HCT116 (cell line): ENCODE results near the gene GRM8. TPM values are rescaled to one million over a fixed set of nuclear protein-coding genes. Genes with fewer than 3 reads are reported as not detected.

Experiments used
- ATAC-seq: fragments of 200-7000 bp; cut with Tn5 transposase; 2 replicates; pipeline ENCODE4 v1.9.1; 2020; ENCODE audit warnings: mild to moderate bottlenecking, moderate library complexity
- BruUV-seq: library from RNA; stranded (reverse); fragments of 400-500 nt; replicated peaks from 2 replicates; lab custom pipeline; 2021; lab: Mats Ljungman, UMichigan
- CTCF ChIA-PET: fragments of 300-600 bp; sonication (Branson Sonifier 250); formaldehyde crosslinking; loops from one replicate; lab custom pipeline; 2021; ENCODE audit warnings: antibody characterized with exemption; lab: Charles Lee
- POLR2A ChIA-PET: fragments of 300-600, 350-600 bp; sonication (Branson Sonifier 250); formaldehyde crosslinking; loops from one replicate; lab custom pipeline; 2021; ENCODE audit warnings: antibody characterized with exemption; lab: Charles Lee
- RAD21 ChIA-PET, 2 experiments: fragments of 300-600 bp; sonication (Branson Sonifier 250); formaldehyde crosslinking; loops; one replicate each; lab custom pipeline; 2023; ENCODE audit warnings: low total read pairs in 2 of 2; ENCODE audit not compliant: uncharacterized antibody in 2 of 2, unreplicated experiment in 2 of 2, low non-redundant PET in 1 of 2; lab: Charles Lee
- DNase-seq: peaks from one replicate; pipeline ENCODE4 v3.0.0-alpha.2; 2010; ENCODE audit warnings: low read depth, low spot score
- H2AFZ ChIP-seq: fragments of 200-600 bp; shearing (Covaris generic), sonication (generic); 2 replicates; pipeline ENCODE4 v1.6.1; 2017; ENCODE audit warnings: low read depth, mixed run types, mixed read lengths, antibody characterized with exemption, low read length; ENCODE audit not compliant: poor library complexity, severe bottlenecking
- H3K27ac ChIP-seq: 2 replicates; pipeline ENCODE4 v1.5.1; 2012; ENCODE audit warnings: low read depth, low read length
- H3K27me3 ChIP-seq: fragments of 200-600 bp; sonication (generic); 2 replicates; pipeline ENCODE4 v1.6.1; 2016; ENCODE audit warnings: mixed run types, low read length, mixed read lengths; ENCODE audit not compliant: insufficient read depth
- H3K36me3 ChIP-seq, 2 experiments: fragments of 200-500 bp in 1 of 2; fragments of 200-600 bp in 1 of 2; sonication (Bioruptor generic) in 1 of 2; sonication (generic) in 1 of 2; 2 replicates each; pipeline versions ENCODE4 v1.5.1 to v1.6.1; 2014 to 2016; ENCODE audit warnings: low read length in 2 of 2, inconsistent platforms in 1 of 2, mixed read lengths in 1 of 2, mixed run types in 1 of 2; ENCODE audit not compliant: insufficient read depth in 2 of 2, control insufficient read depth in 1 of 2
- H3K4me1 ChIP-seq, 2 experiments: fragments of 200-600 bp in 1 of 2; sonication (generic) in 1 of 2; 2 replicates each; pipeline versions ENCODE4 v1.5.1 to v1.6.1; 2012 to 2017; ENCODE audit warnings: low read length in 2 of 2, inconsistent platforms in 1 of 2, mild to moderate bottlenecking in 1 of 2, mixed read lengths in 1 of 2, mixed run types in 1 of 2, moderate library complexity in 1 of 2; ENCODE audit not compliant: insufficient read depth in 2 of 2, control insufficient read depth in 1 of 2
- H3K4me2 ChIP-seq: fragments of 200-600 bp; sonication (generic); 2 replicates; pipeline ENCODE4 v1.6.1; 2017; ENCODE audit warnings: mixed run types, low read length, mixed read lengths
- H3K4me3 ChIP-seq, 2 experiments: fragments of 200-600 bp in 1 of 2; sonication (generic) in 1 of 2; replicated peaks in 1 of 2; 2 replicates each; pipeline ENCODE4 v1.5.1; 2011 to 2016; ENCODE audit warnings: low read length in 2 of 2, control low read depth in 1 of 2, low read depth in 1 of 2, mild to moderate bottlenecking in 1 of 2, mixed read lengths in 1 of 2, mixed run types in 1 of 2
- H3K79me2 ChIP-seq: fragments of 200-600 bp; sonication (generic); 2 replicates; pipeline ENCODE4 v1.6.1; 2017; ENCODE audit warnings: mild to moderate bottlenecking, mixed run types, low read length, moderate library complexity, mixed read lengths; ENCODE audit not compliant: insufficient read depth
- H3K9ac ChIP-seq: fragments of 200-600 bp; sonication (generic); 2 replicates; pipeline ENCODE4 v1.6.1; 2016; ENCODE audit warnings: low read length, mixed read lengths
- H3K9me2 ChIP-seq: fragments of 200-600 bp; sonication (generic), shearing (Covaris generic); 2 replicates; pipeline ENCODE4 v1.6.1; 2017; ENCODE audit warnings: mixed run types, mild to moderate bottlenecking, moderate library complexity; ENCODE audit not compliant: insufficient read depth
- H3K9me3 ChIP-seq, 2 experiments: fragments of 200-500 bp in 1 of 2; fragments of 200-600 bp in 1 of 2; sonication (Bioruptor generic) in 1 of 2; sonication (generic) in 1 of 2; 2 replicates each; pipeline ENCODE4 v1.6.1; 2014 to 2017; ENCODE audit warnings: low read length in 2 of 2, mixed read lengths in 2 of 2, inconsistent platforms in 1 of 2, low read depth in 1 of 2, mild to moderate bottlenecking in 1 of 2, mixed run types in 1 of 2, moderate library complexity in 1 of 2; ENCODE audit not compliant: control insufficient read depth in 1 of 2, insufficient read depth in 1 of 2
- H4K20me1 ChIP-seq: fragments of 200-600 bp; sonication (generic), shearing (Covaris generic); 2 replicates; pipeline ENCODE4 v1.6.1; 2017; ENCODE audit warnings: mixed run types, mild to moderate bottlenecking, moderate library complexity; ENCODE audit not compliant: insufficient read depth
- CBX3 ChIP-seq: IDR thresholded peaks from 2 replicates; pipeline ENCODE4 v1.6.1; 2012; ENCODE audit warnings: low read depth
- EGR1 ChIP-seq: IDR thresholded peaks from 2 replicates; pipeline ENCODE4 v1.6.1; 2012; ENCODE audit warnings: low read depth
- EZH2 ChIP-seq: fragments of 200-600 bp; sonication (generic); IDR thresholded peaks from 2 replicates; pipeline ENCODE4 v1.6.1; 2017; ENCODE audit warnings: antibody characterized with exemption, mixed run types
- FOSL1 ChIP-seq: IDR thresholded peaks from 2 replicates; pipeline ENCODE4 v1.6.1; 2012; ENCODE audit warnings: low read depth
- POLR2A ChIP-seq: IDR thresholded peaks from 2 replicates; pipeline ENCODE4 v1.7.0; 2011; ENCODE audit warnings: borderline replicate concordance; ENCODE audit not compliant: insufficient read depth, insufficient read length; ENCODE audit errors: extremely low read depth
- POLR2AphosphoS5 ChIP-seq: IDR thresholded peaks from 2 replicates; pipeline ENCODE4 v1.6.1; 2011; ENCODE audit warnings: mild to moderate bottlenecking, low read depth, low read length, moderate library complexity
- ZBTB33 ChIP-seq: IDR thresholded peaks from 2 replicates; pipeline ENCODE4 v1.6.1; 2011; ENCODE audit warnings: mild to moderate bottlenecking, low read length, moderate library complexity; ENCODE audit not compliant: insufficient replicate concordance; ENCODE audit errors: extremely low read depth
- ZNF274 ChIP-seq: fragments of 200-500 bp; sonication (Bioruptor generic); IDR thresholded peaks from 2 replicates; pipeline ENCODE4 v1.6.1; 2014; ENCODE audit warnings: mild to moderate bottlenecking, low read depth, low read length, inconsistent platforms
- intact Hi-C: fragments of 100-400 bp; cut with micrococcal nuclease; formaldehyde crosslinking; loops from 2 replicates; pipeline ENCODE4 v1.10.0; 2022
- total RNA-seq: library from RNA; stranded (reverse); gene quantifications from one replicate; pipeline ENCODE4 v1.2.1, GENCODE V29; 2021; ENCODE audit not compliant: unreplicated experiment
- TF ChIP-seq, protein P1 (sequence below): IDR thresholded peaks from 2 replicates; pipeline ENCODE4 v1.6.1; 2012

Gene GRM8
- total RNA-seq, 1 experiment from 2014 or later: 0.05 TPM

GRCh38 chr7:126727930-126728391 is 524.8 kb downstream of the GRM8 start:
- DNase-seq (no peak), ATAC-seq (peak; percentile 71)
- no peaks in the 10 kb centered on the region for H3K9me3 ChIP-seq
- no peak overlapping the region for H3K27ac ChIP-seq
- no peak overlapping the region for H3K4me3 ChIP-seq
- H3K36me3 ChIP-seq: no peaks in the 10 kb centered on the region
- no peaks in the 10 kb centered on the region for H4K20me1 ChIP-seq
- intact Hi-C loops: no loop called here
- no peaks in the 10 kb centered on the region for H3K27me3 ChIP-seq
- no peaks in the 10 kb centered on the region for H3K79me2 ChIP-seq
- POLR2A ChIA-PET: interaction anchor here (1.0 kb wide), 1 partner anchor 27 kb away, joined by 4 read pairs; no protein-coding TSS in a partner anchor
- H2AFZ ChIP-seq: peak overlapping the region; percentile 81
- H3K4me2 ChIP-seq: peak overlapping the region; percentile 28; the same call in 1 of the 2 replicates
- no peak overlapping the region for H3K9ac ChIP-seq
- CTCF ChIA-PET: no interaction called here
- RAD21 ChIA-PET: no interaction called here
- H3K9me2 ChIP-seq: no peaks in the 10 kb centered on the region
- TF ChIP-seq, protein P1, sequence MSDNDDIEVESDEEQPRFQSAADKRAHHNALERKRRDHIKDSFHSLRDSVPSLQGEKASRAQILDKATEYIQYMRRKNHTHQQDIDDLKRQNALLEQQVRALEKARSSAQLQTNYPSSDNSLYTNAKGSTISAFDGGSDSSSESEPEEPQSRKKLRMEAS: peak; percentile 43; the same call in 1 of the 2 replicates
- peak; percentile 46 for TF ChIP-seq FOSL1
- TF ChIP-seq POLR2A: no peak
- no TSS peak for BruUV-seq
- H3K4me1 ChIP-seq: peaks cover 0 to 11% of the 10 kb centered on the region in 2 experiments; a peak in 2 of 4 replicates

DNA sequence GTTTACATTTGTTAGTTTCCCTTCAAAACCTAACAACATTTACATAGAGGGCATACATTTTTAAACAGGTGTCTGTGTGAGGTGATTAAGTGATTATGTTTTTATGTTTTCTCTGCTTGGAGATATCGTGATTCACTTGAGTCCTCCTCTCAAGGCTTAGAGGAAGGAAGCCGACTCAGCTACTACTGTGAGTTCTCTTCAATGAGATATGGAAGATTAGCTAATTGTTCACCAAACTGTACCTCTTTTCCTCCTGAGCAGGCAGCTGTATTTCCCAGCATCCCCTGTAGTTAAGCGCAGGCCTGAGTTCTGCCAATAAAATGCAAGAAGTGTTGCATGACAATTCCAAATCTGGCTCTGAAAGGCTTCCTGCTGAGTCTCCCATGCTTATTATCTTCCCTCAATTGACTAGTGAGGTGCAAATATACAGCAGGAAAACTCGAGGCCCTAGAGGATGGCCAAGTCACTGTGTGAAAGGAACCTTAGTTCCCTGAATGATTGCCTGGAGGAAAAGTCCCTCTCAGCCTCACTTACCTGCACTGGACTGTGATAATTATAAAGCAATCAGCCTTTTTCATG is 528.7 kb downstream of the GRM8 start:
- no peak for ATAC-seq

More for the DNA sequence above, 528.7 kb downstream of the GRM8 start:
- no peak for TF ChIP-seq ZNF274
- TF ChIP-seq ZBTB33: no peak
- no peak for TF ChIP-seq EZH2
- no peak for TF ChIP-seq POLR2AphosphoS5
- TF ChIP-seq CBX3: no peak
- no peak for TF ChIP-seq EGR1
- Histone ChIP-seq H3K9me3 (no peaks in the 10 kb centered on the region), H3K4me3 (no peak overlapping the region), H3K27ac (no peak overlapping the region), H2AFZ (no peak overlapping the region), H3K27me3 (no peaks in the 10 kb centered on the region), H3K9me2 (no peaks in the 10 kb centered on the region), H3K36me3 (no peaks in the 10 kb centered on the region), H3K4me1 (peaks cover 0 to 11% of the 10 kb centered on the region in 2 experiments; a peak in 2 of 4 replicates), H3K79me2 (no peaks in the 10 kb centered on the region), H3K9ac (no peak overlapping the region), H4K20me1 (no peaks in the 10 kb centered on the region), H3K4me2 (no peak overlapping the region)
- intact Hi-C loops: no loop called here
- no peak for DNase-seq
- BruUV-seq: no TSS peak
- ChIA-PET RAD21 (no interaction called here), POLR2A (no interaction called here), CTCF (no interaction called here)
